ENCODE results near the gene GNPDA1.

GNPDA1 gene

DNA sequence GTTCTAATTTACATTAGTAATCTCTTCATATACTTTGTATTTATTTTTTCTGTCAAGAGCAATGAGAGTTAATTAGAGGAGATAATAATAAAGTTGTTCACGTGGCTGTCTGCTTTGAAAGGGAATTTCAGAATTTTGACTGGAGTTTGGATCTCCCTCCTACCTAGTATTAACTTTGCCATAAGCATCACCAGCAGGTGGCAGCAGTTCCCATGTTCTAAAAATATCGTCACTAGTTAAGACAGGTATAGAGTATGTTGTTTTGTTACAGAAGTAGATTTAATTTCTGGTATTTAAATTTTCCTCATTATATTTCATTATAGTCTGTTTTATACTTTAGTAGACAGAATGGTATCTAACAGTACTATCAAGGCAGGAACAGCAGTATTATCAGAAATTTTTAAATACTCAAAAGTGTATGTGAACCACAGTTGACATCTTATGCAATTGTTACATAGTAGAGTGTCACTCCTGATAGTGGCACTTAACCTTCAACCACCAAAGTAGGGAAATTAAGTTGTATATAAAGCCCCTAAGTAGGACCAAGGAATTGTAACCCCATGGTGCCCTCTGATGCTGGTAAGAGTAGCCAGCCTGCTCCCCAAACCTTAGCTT lies 20.4 kb downstream of the GNPDA1 start:
- POLR2A ChIA-PET, result interaction anchor here (0.7 kb wide), 1 partner anchor 1385 kb away, joined by 4 read pairs; no protein-coding TSS in a partner anchor
- CTCF ChIA-PET, result interaction anchor here (0.7 to 17.9 kb wide), 17 partner anchors 10 to 400 kb away, joined by 3 to 225 read pairs (median 7); partner anchors contain the start of genes GNPDA1, NDFIP1 and RNF14
- DNase-seq (ENCODE audit: extremely low spot score), result peak; percentile 54
- TF ChIP-seq, protein P1, sequence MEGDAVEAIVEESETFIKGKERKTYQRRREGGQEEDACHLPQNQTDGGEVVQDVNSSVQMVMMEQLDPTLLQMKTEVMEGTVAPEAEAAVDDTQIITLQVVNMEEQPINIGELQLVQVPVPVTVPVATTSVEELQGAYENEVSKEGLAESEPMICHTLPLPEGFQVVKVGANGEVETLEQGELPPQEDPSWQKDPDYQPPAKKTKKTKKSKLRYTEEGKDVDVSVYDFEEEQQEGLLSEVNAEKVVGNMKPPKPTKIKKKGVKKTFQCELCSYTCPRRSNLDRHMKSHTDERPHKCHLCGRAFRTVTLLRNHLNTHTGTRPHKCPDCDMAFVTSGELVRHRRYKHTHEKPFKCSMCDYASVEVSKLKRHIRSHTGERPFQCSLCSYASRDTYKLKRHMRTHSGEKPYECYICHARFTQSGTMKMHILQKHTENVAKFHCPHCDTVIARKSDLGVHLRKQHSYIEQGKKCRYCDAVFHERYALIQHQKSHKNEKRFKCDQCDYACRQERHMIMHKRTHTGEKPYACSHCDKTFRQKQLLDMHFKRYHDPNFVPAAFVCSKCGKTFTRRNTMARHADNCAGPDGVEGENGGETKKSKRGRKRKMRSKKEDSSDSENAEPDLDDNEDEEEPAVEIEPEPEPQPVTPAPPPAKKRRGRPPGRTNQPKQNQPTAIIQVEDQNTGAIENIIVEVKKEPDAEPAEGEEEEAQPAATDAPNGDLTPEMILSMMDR (IDR thresholded peaks at IDR 0.05; ENCODE audit: control extremely low read depth, extremely low read depth, low read depth, missing control alignments), result peak; percentile 70

DNA sequence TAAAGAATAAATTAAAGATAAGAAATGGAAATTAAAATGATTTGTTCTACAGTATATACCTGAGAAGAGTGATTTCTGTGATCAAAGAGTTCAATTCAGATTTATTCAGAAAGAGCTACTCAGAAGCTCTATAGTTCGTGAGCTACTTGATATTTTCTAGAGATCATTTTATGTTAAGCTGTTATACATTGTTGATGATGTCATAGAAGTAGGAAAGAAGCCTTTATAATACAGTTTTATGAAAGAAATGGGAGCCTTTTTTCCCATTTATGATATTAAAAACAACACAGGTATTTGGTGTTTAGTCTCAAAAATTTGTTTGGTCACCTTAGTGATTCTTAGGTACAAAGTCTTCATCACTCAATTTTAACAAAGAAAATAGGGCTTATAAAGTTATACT lies 23.1 kb downstream of the GNPDA1 start:
- POLR2A ChIA-PET, result interaction anchor here (0.6 kb wide), 1 partner anchor 349 kb away, joined by 5 read pairs; no protein-coding TSS in a partner anchor
- CTCF ChIA-PET, result interaction anchor here (0.9 to 17.9 kb wide), 14 partner anchors 9 to 354 kb away, joined by 3 to 225 read pairs (median 11); partner anchors contain the start of genes GNPDA1 and RNF14
- TF ChIP-seq, protein P1 (IDR thresholded peaks at IDR 0.05; ENCODE audit: control extremely low read depth, extremely low read depth, low read depth, missing control alignments), result no peak
- DNase-seq (ENCODE audit: extremely low spot score), result no peak

DNA sequence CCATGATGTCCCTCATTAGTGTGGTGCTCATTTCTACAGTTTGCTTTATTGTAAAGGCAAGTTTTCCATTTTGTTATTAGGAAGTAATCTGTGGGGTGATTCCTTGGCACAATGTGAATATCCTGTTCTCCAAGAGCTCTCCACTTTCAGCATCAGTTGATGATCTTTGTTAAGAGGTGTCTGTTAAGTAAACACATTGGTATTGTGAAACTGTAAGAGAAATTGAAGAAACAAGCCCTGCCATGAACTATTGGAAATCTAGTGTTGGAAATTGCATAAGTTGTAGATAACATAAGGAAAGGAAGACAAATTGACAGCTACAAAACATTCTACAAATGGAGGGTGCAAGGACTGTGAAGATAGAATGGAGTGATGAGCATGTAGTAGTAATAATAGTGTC lies 26.8 kb downstream of the GNPDA1 start:
- ChIA-PET CTCF (interaction anchor here (0.8 to 2.9 kb wide), 6 partner anchors 9 to 321 kb away, joined by 3 to 12 read pairs (median 5); partner anchors contain the start of gene RNF14), POLR2A (interaction anchor here (0.6 kb wide), 1 partner anchor 10 kb away, joined by 3 read pairs; no protein-coding TSS in a partner anchor)
- TF ChIP-seq, protein P1 (IDR thresholded peaks at IDR 0.05; ENCODE audit: control extremely low read depth, extremely low read depth, low read depth, missing control alignments), result no peak
- DNase-seq (ENCODE audit: extremely low spot score), result no peak

DNA sequence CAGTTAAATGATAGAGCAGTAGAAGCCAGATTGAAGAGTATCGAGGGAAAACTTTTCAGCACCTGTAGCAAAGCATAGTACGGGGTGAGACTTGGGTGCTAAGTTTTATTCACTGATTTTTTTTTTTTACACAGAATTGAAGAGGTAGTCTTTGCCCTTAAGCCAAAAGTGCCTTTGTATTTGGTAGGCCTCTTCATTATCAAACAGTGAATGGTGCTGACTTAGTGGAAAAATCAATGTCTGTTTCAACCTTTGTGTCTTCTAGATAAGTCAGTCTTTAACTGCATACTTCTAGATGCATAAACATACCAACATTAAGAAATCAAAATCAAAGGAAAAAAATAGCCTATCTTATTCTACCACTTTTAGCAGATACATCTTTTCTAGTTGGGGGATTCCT lies 30.2 kb downstream of the GNPDA1 start:
- TF ChIP-seq, protein P1 (IDR thresholded peaks at IDR 0.05; ENCODE audit: control extremely low read depth, extremely low read depth, low read depth, missing control alignments), result no peak
- ChIA-PET CTCF (no interaction called here), POLR2A (no interaction called here)
- no peak for DNase-seq (ENCODE audit: extremely low spot score)

DNA sequence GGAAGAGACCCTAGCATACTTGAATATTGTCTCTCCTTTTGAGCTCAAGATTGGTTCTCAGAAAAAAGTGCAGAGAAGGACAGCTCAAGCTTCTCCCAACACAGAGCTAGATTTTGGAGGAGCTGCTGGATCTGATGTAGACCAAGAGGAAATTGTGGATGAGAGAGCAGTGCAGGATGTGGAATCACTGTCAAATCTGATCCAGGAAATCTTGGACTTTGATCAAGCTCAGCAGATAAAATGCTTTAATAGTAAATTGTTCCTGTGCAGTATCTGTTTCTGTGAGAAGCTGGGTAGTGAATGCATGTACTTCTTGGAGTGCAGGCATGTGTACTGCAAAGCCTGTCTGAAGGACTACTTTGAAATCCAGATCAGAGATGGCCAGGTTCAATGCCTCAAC lies 34.4 kb downstream of the GNPDA1 start:
- CTCF ChIA-PET, result interaction anchor here (1.2 to 5.3 kb wide), 7 partner anchors 7 to 314 kb away, joined by 4 to 39 read pairs (median 29); partner anchors contain the start of genes GNPDA1 and RNF14
- TF ChIP-seq, protein P1 (IDR thresholded peaks at IDR 0.05; ENCODE audit: control extremely low read depth, extremely low read depth, low read depth, missing control alignments), result no peak
- POLR2A ChIA-PET, result no interaction called here
- no peak for DNase-seq (ENCODE audit: extremely low spot score)

DNA sequence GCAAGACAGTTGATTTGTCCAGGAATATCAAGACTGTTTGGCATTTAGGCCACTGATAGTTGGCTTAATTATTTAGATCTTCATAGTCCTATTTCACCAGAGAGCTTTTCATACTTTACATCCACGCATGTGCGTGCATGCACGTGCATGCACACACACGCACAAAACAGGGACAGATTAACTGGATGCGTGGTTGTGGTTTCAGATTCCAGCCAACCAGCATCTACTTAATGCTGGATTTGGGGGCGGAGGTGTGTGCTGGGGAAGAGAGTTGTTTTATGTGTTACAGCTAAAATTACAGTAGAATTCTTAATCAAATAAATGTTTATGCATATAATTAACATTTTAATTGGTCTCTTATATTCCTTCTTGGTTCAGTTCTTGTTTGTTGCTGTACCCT lies 36.7 kb downstream of the GNPDA1 start:
- CTCF ChIA-PET, result interaction anchor here (1.4 to 5.3 kb wide), 6 partner anchors 10 to 49 kb away, joined by 3 to 39 read pairs (median 20); partner anchors contain the start of gene GNPDA1
- TF ChIP-seq, protein P1 (IDR thresholded peaks at IDR 0.05; ENCODE audit: control extremely low read depth, extremely low read depth, low read depth, missing control alignments), result no peak
- POLR2A ChIA-PET, result no interaction called here
- DNase-seq (ENCODE audit: extremely low spot score), result no peak

Data from GM10248 (cell line).